SU-DHL-6 (cell line): ENCODE data around the gene KDM7A.

Experiments
- CTCF ChIP-seq: fragments of 200-600 bp; sonication (generic); IDR thresholded peaks from one replicate; pipeline ENCODE4 v1.5.1; 2017; ENCODE audit warnings: antibody characterized with exemption, mild to moderate bottlenecking, low read length, moderate library complexity; ENCODE audit not compliant: insufficient read depth, poor library complexity, severe bottlenecking
- EZH2phosphoT487 ChIP-seq: fragments of 200-600 bp; sonication (generic), shearing (Covaris generic); conservative IDR thresholded peaks from 2 replicates; pipeline ENCODE4 v1.6.1; 2018; ENCODE audit warnings: mild to moderate bottlenecking, antibody characterized with exemption, low read length, moderate library complexity, mixed read lengths

DNA sequence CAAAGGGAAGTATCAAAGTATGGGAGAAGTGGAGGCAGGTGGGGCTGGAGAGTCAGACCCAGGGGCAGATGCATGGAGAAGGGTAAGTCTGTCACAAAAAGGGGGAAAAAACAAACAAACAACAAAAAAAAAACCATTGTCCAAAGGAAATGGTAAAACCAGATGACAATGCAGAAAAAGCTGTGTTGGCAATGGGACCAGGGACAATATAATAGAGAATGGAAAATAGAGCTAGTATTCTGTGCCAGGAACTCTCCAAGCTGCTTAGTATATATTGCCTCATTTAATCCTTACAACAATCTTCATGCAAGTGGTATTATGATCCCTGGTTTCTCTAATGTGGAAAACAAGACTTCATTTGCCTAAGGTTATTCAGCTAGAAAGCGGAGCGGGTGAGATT is 13.1 kb upstream of the KDM7A start:
- TF ChIP-seq CTCF = no peak
- no peak for TF ChIP-seq EZH2phosphoT487
